ENCODE results near the gene MTHFD1. TPM values are rescaled to one million over a fixed set of nuclear protein-coding genes. Genes with fewer than 3 reads are reported as not detected.

Gene MTHFD1
- total and polyA plus RNA-seq, 9 of the 15 experiments (the other 6 are each of a cell fraction or from before 2014, with no cell fraction given): 66.7 to 158 (median 90.9) TPM

GRCh38 chr14:64363265-64363846 is 24.8 kb upstream of the MTHFD1 start (continued):
- TF ChIP-seq PATZ1 (CRISPR knock-in tag; IDR thresholded peaks at IDR 0.05; ENCODE audit: borderline replicate concordance): peak; percentile 98
- peak; percentile 88; the same call in 1 of the 2 replicates for TF ChIP-seq KLF10 (CRISPR knock-in tag; IDR thresholded peaks at IDR 0.05)
- peak; percentile 99 for TF ChIP-seq ZNF79 (CRISPR knock-in tag; IDR thresholded peaks at IDR 0.05; ENCODE audit: low read depth)
- no peak for TF ChIP-seq SMARCC2 (IDR thresholded peaks at IDR 0.05; ENCODE audit: low read depth)
- TF ChIP-seq SOX6 (IDR thresholded peaks at IDR 0.05): peak; percentile 80
- TF ChIP-seq, protein P1, sequence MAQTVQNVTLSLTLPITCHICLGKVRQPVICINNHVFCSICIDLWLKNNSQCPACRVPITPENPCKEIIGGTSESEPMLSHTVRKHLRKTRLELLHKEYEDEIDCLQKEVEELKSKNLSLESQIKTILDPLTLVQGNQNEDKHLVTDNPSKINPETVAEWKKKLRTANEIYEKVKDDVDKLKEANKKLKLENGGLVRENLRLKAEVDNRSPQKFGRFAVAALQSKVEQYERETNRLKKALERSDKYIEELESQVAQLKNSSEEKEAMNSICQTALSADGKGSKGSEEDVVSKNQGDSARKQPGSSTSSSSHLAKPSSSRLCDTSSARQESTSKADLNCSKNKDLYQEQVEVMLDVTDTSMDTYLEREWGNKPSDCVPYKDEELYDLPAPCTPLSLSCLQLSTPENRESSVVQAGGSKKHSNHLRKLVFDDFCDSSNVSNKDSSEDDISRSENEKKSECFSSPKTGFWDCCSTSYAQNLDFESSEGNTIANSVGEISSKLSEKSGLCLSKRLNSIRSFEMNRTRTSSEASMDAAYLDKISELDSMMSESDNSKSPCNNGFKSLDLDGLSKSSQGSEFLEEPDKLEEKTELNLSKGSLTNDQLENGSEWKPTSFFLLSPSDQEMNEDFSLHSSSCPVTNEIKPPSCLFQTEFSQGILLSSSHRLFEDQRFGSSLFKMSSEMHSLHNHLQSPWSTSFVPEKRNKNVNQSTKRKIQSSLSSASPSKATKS (CRISPR knock-in tag; IDR thresholded peaks at IDR 0.05): peak; percentile 98
- peak; percentile 77 for TF ChIP-seq JUND (IDR thresholded peaks at IDR 0.05; ENCODE audit: borderline replicate concordance, low read depth, low read length)
- peak; percentile 92 for TF ChIP-seq JUND (tag; IDR thresholded peaks at IDR 0.05; ENCODE audit: borderline replicate concordance, low read depth, low read length)
- TF ChIP-seq ELF4 (CRISPR knock-in tag; IDR thresholded peaks at IDR 0.05): peak; percentile 100
- peak; percentile 86 for TF ChIP-seq ZNF780A (CRISPR knock-in tag; IDR thresholded peaks at IDR 0.05)
- TF ChIP-seq HMG20A (CRISPR knock-in tag; conservative IDR thresholded peaks at IDR 0.05): peak; percentile 94; the same call in 1 of the 2 replicates
- TF ChIP-seq, protein P2, sequence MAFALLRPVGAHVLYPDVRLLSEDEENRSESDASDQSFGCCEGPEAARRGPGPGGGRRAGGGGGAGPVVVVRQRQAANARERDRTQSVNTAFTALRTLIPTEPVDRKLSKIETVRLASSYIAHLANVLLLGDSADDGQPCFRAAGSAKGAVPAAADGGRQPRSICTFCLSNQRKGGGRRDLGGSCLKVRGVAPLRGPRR (CRISPR knock-in tag; IDR thresholded peaks at IDR 0.05): peak; percentile 99
- peak; percentile 99 for TF ChIP-seq ZNF830 (CRISPR knock-in tag; IDR thresholded peaks at IDR 0.05)
- TF ChIP-seq ZBTB17 (CRISPR knock-in tag; IDR thresholded peaks at IDR 0.05): peak; percentile 97
- peak; percentile 99 for TF ChIP-seq HEY1 (CRISPR knock-in tag; IDR thresholded peaks at IDR 0.05; ENCODE audit: borderline replicate concordance)
- peak in 1 of 2 experiments; percentile 100; a peak in 2 of 4 replicates for TF ChIP-seq TEAD1 (CRISPR knock-in tag; IDR thresholded peaks at IDR 0.05)
- TF ChIP-seq KLF1 (tag; IDR thresholded peaks at IDR 0.05): peak; percentile 89
- peak; percentile 86; the same call in 1 of the 2 replicates for TF ChIP-seq ZNF717 (CRISPR knock-in tag; IDR thresholded peaks at IDR 0.05)
- no peak for TF ChIP-seq SNRNP70 (optimal IDR thresholded peaks at IDR 0.05; ENCODE audit: low read depth, low read length)
- TF ChIP-seq MCM3 (IDR thresholded peaks at IDR 0.05): no peak
- TF ChIP-seq MXI1 (IDR thresholded peaks at IDR 0.05; ENCODE audit: low read depth, low read length): no peak
- no peak for TF ChIP-seq CEBPG (CRISPR knock-in tag; IDR thresholded peaks at IDR 0.05)
- TF ChIP-seq CEBPG (tag; conservative IDR thresholded peaks at IDR 0.05 in 1 of 2, IDR thresholded peaks at IDR 0.05 in 1 of 2): peak; percentile 46; a peak in 2 of 4 replicates
- peak; percentile 78 for TF ChIP-seq SNAPC5 (CRISPR knock-in tag; IDR thresholded peaks at IDR 0.05)
- peak; percentile 95 for TF ChIP-seq ZNF140 (CRISPR knock-in tag; IDR thresholded peaks at IDR 0.05)
- no peak for TF ChIP-seq FIP1L1 (IDR thresholded peaks at IDR 0.05; ENCODE audit: low read depth, low read length, poor library complexity, severe bottlenecking)
